Stimulated activated naive CD4-positive, alpha-beta T cell (primary cell): ENCODE data around the gene SLC9A1.

Experiments
- DNase-seq, 6 experiments: peaks; one replicate each; lab custom pipeline; 2025; lab: John Stamatoyannopoulos, UW

SLC9A1 gene

DNA sequence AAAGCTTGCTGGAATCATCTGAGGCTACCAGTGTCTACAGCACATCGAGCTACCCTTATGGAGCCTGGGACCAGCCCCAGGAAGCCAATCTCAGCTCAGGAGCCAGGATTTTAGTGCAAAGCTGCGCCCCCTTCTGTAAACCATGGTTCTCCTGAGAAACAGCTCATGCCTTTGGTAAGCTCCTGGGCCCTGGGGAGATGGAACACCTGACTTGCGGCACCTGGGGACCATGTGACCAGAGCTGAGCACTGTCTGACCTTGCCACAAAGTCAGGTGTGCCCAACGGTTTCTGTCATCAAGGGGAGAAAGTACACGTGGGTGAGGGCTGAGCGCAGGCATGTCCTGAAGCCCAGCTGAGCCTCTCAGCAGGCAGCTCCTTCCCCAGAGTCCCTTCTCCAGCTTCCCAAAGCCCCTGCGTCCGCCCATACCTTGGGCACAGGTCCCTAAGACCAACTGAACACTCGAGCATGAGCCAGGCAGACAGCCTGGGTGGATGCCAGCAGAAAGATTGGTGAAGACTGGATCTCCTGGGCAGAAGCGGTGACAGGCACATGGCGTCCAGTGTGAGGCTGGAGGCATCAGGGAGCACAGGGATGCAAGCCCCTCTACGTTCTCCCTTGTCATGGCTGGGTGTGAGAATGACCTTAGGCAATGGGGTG is 84.4 kb downstream of the SLC9A1 start:
- DNase-seq = no peak

DNA sequence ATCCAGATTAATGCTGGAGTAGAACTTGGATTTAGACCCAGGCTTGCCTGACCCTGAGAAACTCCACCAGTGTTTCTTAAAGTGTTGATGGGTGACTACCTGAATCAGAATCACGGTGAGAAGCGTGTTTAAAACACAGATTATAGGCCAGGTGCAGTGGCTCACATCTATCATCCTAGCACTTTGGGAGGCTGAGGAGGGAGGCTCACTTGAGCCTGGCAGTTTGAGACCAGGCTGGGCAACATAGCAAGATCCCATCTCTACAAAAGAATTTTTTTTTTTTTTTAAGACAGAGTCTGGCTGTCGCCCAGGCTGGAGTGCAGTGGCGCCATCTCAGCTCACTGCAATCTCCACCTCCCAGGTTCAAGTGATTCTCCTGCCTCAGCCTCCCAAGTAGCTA is 86.0 kb downstream of the SLC9A1 start:
- no peak for DNase-seq

- no peak for DNase-seq
These were observed 88.8 kb downstream of the SLC9A1 start for GRCh38 chr1:27065999-27066630.

DNA sequence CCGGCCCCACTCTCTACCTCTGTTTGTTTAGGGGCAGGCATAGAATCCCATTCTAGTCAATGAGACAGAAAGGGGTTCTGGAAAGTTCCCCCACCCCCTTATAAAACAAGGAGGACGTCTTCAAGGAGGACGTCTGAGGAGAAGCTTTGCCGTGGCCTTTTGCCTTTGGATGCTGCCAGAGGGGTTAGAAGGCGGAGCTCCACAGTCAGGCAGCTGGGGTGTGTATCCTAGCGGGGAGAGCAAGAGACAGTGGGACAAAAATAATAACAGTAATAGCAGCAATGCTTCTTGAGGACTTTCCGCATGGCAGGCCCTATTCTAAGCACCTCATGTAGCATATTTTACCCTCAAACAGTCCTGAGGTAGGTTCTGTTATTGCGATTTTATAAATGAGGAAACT is 94.0 kb downstream of the SLC9A1 start:
- no peak for DNase-seq

DNA sequence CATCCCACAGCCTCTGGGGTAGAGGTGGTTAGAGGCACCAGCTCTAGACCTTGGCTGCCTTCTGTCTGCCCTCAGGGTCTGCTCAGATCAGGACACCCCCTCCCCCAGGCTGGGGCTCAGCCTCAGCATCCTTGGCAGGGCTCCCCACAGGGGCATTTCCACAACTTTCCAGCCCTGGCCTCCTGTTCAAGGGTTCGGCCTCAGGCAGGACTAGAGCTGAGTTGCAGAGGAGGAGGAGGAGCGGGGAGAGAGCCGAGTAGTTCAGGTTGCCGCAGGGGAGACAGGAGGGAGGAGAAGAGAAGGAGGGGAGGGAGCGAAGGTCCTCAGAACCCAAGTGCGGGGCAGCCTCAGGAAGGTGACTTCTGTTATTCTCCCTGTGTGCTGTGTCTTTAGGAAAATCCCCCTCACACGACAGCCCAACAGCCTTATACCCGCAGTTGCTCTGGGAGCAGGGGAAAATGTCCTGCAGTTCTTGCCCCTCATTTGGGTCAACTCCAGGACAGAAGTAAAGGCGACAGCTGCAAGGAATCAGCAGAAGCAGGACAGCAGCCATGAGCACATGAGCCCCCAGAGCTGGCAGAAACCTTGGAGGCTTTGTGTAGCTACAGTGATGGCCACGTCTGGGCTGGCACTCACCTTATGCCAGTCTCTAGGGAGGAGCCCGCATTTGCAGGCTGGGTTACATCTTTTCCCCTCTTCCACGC is 95.8 kb downstream of the SLC9A1 start:
- no peak for DNase-seq

DNA sequence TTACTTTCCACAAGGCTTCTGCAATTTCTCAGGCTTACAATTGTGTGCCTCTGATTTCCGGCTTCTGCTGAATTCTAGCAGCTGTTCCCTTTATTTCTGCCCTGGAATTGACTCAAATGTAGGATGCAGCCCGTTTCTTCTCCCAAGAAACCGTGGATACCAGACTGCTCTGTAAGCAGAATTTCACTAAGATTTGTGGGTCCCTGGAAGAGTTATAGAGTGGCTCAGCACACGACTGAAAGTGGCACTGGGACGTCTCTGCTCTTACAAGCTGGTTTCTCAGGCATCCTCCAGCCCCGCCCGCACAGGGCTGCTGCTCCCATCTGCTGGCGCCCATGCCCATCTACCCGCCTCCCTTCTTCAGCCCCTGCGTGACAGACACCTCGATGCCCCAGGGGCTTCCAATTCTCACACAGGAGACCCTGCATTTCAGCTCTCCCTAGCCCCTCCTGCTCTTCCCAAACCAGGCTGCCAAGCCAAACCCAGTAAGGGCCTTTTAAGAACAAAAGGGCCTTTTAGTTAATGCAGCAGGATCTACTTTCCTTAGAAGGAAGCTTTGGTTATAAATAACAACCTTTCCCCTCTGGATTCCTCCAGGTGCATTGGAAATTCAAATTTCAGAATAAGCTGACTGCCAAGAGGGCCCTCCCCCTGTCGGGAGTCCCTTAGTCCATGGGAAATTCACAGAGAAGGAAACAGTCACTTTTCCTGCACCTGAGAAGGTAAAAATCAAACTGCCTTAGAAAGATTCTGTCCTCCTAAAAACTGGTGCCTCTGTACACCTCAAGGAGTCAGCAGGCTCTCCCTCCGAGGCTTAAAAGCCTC is 96.9 kb downstream of the SLC9A1 start:
- no peak for DNase-seq

GRCh38 chr1:27057389-27057788 is 97.5 kb downstream of the SLC9A1 start:
- DNase-seq = no peak

DNA sequence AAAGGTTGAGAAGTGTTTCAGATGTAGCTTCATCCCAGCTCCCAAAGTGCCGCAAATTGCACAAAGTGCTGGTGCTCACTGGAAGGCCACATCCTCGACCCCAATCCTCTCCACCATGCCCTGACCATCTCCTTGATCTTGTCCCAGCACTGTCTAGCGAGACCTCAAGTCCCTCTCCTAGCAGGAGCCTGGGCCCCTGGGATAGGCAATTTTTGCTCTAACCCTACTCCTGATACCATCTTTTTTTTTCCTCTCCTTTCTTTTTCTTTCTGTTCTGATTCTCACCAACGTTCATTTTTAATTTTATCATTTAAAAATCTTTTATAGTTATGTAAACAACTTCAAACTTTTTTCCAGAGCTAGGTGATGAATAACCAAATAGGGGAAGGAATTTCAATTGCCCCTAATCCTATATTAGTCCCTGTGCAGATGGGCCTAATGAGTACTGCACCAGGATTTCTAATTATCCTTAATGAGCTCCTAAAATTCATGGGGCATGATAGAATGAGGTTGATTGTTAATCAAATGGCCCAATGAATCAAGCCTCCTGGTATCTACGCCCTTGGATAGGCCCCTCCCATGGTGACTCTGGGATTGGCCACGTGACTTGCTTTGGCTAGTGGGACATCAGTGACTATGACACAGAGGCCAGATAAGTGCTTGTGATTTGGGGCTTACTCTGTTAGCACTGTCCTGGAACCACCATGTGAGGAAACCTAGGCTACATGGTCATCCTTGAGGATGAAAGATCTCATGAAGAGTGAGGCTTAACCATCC is 100.8 kb downstream of the SLC9A1 start:
- no peak for DNase-seq

- DNase-seq = no peak
These were observed 102.4 kb downstream of the SLC9A1 start for GRCh38 chr1:27052527-27052926.

GRCh38 chr1:27049607-27050006 is 105.3 kb downstream of the SLC9A1 start:
- no peak for DNase-seq

GRCh38 chr1:27049100-27049499 is 105.8 kb downstream of the SLC9A1 start:
- no peak for DNase-seq
